HG02981 (cell line): ENCODE data around the gene ZBTB20.

Experiments
- ATAC-seq: cut with Tn5 transposase; IDR thresholded peaks from one replicate; pipeline ENCODE4 v1.9.1; 2021; ENCODE audit warnings: mild to moderate bottlenecking, moderate library complexity; ENCODE audit not compliant: unreplicated experiment

The ZBTB20 gene

GRCh38 chr3:114725966-114726365 is 421.1 kb downstream of the ZBTB20 start:
- ATAC-seq = no peak

DNA sequence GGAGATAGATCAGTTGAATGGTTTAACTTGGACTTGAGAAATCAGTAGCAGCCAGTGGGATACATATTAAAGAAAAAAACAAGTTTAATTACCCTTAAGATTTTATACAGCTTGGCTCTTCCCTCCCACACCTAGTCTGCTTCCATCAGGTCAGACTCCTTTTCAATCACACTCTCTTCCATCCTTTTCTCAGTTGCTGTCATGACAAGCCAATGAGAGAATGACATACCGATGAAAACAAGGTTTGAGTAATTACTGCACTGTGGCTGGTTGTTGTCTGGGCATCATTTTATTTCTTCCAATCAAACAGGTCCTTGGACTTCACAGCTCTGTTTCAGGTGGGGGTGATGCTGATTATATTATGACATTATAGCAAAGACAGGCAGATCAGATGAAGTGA is 424.6 kb downstream of the ZBTB20 start:
- ATAC-seq = no peak

DNA sequence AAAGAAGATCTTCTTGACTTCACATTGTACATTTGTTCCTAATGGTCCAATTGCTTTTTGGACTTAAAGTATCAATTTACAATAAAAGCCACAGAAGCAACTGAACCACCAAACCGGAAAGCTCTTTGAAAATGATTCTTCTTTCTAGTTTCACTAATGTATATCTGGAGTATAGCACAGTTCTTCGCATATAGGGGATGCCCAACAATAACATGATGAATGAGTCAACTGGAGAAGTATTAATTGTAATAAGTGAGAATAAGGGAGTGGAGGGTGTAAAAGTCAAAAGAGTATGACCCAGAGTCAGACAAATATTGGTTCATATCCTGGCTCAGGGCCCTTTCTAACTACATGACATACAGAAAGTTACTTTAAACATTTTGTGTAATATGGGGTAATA is 425.2 kb downstream of the ZBTB20 start:
- peak; percentile 75 for ATAC-seq

DNA sequence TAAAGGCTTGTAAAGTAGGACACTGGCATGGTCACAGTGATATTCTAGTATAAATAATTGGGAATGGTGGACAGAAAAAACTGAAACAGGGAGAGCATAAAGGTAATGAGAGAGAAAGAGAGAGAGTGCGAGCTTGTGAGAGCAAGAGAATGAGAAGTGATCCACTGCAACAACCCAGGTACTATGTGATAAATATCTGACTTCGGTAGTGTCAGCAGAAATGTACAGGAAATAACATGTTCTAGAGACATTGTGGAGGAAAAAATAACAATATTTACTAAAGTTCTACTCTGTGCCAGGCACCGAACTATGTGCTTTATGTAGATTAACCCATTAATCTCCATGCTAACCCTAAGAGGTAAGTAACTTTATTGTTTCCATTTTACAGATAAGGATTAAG is 425.9 kb downstream of the ZBTB20 start:
- no peak for ATAC-seq

DNA sequence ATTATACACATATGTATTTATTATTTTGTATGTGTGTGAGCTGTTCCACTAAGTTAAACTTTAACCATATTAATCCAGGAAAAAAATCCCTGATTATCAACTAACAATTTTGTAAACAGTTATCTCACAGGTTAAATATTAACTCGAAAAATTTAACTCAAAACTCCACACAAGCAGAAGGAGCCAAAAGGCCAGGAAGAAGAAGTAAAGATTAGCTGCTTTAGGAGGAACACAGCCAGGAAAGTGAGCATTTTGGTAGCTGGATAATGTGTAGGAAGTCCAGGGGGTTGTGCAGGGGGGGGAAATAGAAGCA is 428.2 kb downstream of the ZBTB20 start:
- ATAC-seq = no peak

GRCh38 chr3:114718071-114718897 is 428.8 kb downstream of the ZBTB20 start:
- no peak for ATAC-seq

DNA sequence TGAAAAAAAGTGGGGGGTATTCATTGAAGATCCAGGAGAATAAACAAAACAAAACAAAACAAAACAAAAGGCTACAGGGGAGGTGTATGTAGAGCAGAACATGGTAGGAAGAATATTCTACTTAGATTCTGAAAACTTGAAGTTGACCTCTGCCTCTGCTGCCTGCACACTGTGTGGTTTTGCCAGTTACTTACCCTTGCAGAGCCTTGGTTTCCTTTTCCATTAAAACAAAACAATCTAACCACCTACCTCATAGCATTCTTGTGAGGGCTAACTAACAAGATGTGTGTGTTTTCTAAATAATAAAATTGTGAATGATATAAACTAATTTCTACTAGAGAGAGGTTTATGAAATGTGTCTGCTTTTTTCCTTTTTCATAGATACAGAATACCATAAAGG is 430.2 kb downstream of the ZBTB20 start:
- no peak for ATAC-seq

DNA sequence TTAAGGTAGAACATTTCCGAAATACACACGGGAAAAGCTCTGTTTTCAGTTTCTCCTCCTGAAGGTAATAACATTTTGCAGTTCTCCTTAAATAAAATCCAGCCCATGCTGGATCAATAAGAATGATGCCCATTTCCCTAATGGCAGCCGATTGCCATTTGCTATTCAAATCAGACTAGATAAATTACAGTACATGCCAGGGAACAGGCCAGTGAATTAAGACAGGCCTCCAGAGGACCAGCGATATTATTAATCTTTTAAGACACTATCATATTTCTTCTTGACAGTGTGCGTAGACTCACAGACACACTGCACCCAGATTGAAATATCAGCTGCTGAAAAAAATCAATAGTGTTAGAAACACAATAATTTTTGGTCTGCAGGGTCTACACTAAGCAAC is 431.0 kb downstream of the ZBTB20 start:
- no peak for ATAC-seq

DNA sequence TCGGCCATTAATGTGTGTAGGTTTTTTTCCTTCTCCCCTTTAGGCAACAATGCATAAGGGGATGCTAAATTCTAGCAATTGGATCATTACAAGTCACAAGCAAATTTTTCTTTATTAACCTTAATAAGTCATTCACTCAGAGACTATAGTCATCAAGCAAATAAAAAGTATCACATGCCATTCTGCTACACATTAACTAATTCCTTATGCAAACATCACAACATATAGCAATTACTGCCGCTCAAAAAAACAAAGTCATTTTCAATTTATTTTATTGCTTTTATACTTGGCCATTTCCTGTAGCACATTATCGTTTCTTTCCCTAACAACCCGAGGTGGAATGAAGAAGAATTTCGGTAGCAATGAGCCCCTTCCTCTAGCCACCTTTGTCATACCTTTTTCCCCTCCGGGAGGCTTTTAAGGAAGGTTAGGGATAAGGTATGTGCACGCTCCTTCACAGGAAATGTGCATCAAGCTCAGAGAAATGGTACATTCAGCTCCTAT is 432.1 kb downstream of the ZBTB20 start:
- ATAC-seq = no peak

- ATAC-seq = no peak
Observed at GRCh38 chr3:114714237-114714636, 432.9 kb downstream of the ZBTB20 start.

DNA sequence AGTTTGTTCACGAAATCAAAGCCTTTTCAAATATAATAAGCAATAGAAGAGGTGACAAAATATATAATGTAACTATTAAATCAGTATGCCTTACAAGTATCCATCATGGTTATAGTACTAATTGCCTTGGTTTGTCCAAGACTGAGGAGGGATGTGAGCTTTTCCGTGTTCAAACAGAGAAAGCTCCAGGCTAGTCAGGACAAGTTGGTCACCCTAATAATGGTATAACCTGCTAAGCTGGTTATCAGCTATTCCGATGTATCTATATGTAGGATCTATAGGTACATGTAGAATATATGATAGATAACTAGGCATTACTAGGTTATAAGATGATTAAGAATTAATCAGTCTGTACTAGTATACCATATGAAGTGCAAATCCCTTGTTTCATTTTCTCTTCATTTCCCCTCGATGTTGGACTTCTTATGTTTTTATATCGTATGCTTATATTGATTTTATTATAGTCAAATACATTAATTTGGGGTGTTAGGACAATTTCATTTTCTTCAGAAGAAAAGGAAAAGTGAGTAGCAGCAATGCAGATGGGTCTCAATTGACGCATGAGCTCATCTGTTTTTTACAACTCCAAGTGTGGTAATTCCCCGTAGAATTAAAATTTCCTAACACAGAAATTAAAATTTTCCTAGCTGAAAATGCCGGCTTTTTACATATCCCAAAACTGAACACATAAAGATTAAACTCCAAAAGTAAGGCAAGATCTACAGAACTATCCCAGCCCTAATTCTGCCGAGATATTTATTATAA is 434.2 kb downstream of the ZBTB20 start:
- no peak for ATAC-seq

- no peak for ATAC-seq
Observed at GRCh38 chr3:114711321-114711886, 435.7 kb downstream of the ZBTB20 start.

DNA sequence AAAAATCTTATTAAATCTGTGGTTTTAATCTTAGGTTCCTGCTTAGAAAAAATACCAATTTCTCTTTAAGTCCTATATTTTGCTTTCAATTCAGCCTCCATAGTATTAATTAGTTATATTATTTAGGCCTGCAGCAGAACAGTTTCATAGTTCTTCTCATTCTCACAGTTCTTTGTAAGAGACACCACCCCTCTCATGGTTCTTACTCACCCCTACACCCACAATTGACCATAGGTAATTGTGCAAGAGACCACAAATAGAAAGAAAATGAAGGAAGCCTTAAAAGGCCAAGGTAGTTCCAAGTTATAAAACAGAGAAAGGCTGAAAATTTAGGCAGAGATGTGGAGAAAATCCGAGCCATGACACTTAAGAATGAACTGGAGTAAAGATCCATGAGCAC is 438.0 kb downstream of the ZBTB20 start:
- ATAC-seq = no peak

DNA sequence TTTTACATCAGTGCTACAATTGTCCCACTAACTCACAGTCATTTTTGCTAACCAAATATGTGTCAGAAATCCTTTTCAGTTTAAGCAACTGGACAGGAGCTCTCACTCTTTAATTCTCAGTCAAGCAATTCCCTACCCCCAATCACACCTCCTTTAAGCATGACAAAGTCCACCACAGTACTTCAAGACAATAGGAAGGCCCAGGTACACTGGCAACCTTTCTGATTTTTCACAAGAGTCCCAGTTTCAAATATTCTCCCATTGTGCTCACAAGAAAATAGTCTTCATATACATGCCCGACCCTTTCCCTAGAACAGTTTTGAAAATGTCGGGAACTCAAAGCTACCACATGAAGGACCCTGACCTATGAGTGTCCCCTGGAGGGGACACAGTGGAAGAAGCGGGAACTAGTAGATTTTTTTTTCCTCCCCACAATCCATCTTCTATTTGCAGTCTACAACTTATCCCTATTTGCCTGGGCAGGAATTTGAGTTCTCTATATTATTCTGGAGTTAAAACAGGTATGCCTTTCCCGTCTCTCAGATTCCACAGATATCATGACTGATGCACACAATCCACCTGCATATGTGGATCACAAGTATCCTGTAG is 439.7 kb downstream of the ZBTB20 start:
- ATAC-seq = no peak

- peak; percentile 62 for ATAC-seq
Observed at GRCh38 chr3:114706591-114707232, 440.4 kb downstream of the ZBTB20 start.

DNA sequence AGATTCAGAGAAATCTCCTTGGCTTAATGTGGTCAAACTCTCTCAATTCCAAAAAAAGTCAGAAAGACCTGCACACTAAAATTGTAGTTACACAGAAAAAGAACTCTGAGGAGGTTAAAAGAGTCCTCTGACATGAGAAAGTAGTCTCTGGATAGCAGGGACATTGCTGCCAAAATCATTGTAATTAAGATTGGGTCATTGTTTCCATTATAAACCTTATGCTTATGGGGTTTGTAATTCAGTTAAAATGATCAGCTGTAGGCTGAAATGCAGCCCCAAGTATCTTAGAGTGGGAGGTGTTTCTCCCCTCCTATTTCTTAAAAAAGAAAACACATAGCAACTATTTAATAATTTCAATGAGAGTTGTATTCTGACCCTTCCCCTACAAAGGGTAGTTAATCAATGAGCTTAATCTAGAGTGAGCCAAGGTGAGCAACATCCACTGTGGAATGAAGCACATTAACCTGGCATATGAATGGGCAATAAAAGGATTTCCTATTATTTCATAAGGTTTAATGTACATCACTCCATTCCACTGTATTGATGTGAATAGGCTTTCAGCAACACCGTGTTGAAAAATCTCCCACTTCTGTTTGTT is 446.4 kb downstream of the ZBTB20 start:
- no peak for ATAC-seq

- no peak for ATAC-seq
Observed at GRCh38 chr3:114698146-114699105, 448.7 kb downstream of the ZBTB20 start.

- no peak for ATAC-seq
Observed at GRCh38 chr3:114697401-114697800, 449.7 kb downstream of the ZBTB20 start.

DNA sequence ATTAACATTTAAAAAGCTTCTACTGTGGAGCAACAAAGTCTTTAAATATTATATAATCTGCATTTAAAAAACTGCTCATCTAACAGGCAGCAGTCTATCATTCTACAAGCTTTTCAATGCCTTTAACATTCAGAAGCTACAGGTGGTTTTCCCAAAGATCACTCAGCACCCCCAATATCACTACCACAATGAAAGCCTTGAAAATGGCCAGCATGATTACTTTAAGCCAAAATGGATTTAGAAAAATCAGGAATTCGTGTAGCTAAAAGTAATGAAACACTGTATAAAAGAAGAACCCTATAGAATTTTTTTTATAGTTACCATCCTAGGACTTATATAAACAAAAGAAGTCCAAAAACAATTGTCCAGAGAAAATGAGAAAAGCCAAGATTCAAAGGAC is 452.8 kb downstream of the ZBTB20 start:
- no peak for ATAC-seq
